Central memory CD4-positive, alpha-beta T cell (primary cell): ENCODE data around the gene FGD5.

Experiments
- DNase-seq: peaks from one replicate; pipeline ENCODE4 v3.0.0; 2022

Gene FGD5

GRCh38 chr3:14829811-14830210 is 11.0 kb downstream of the FGD5 start:
- no peak for DNase-seq

GRCh38 chr3:14831916-14832450 is 13.2 kb downstream of the FGD5 start:
- no peak for DNase-seq

- DNase-seq, result no peak
Observed at GRCh38 chr3:14832975-14833722, 14.4 kb downstream of the FGD5 start.

- DNase-seq, result no peak
Observed at GRCh38 chr3:14834121-14834520, 15.4 kb downstream of the FGD5 start.

- no peak for DNase-seq
Observed at GRCh38 chr3:14834807-14835466, 16.2 kb downstream of the FGD5 start.

GRCh38 chr3:14836049-14836468 is 17.3 kb downstream of the FGD5 start:
- DNase-seq, result no peak

GRCh38 chr3:14837186-14837877 is 18.6 kb downstream of the FGD5 start:
- DNase-seq, result no peak

GRCh38 chr3:14837878-14838258 is 19.1 kb downstream of the FGD5 start:
- no peak for DNase-seq

GRCh38 chr3:14839236-14839635 is 20.5 kb downstream of the FGD5 start:
- DNase-seq, result no peak

- no peak for DNase-seq
Observed at GRCh38 chr3:14841836-14842235, 23.1 kb downstream of the FGD5 start.

GRCh38 chr3:14842277-14842676 is 23.5 kb downstream of the FGD5 start:
- DNase-seq, result no peak

- DNase-seq, result no peak
Observed at GRCh38 chr3:14843321-14843720, 24.6 kb downstream of the FGD5 start.

GRCh38 chr3:14844386-14845170 is 25.8 kb downstream of the FGD5 start:
- no peak for DNase-seq

GRCh38 chr3:14845180-14845579 is 26.4 kb downstream of the FGD5 start:
- DNase-seq, result no peak

- no peak for DNase-seq
Observed at GRCh38 chr3:14845826-14846225, 27.1 kb downstream of the FGD5 start.

GRCh38 chr3:14846226-14846880 is 27.6 kb downstream of the FGD5 start:
- no peak for DNase-seq

GRCh38 chr3:14847613-14848541 is 29.1 kb downstream of the FGD5 start:
- no peak for DNase-seq

GRCh38 chr3:14848906-14849305 is 30.1 kb downstream of the FGD5 start:
- DNase-seq, result no peak

GRCh38 chr3:14849638-14850230 is 31.0 kb downstream of the FGD5 start:
- no peak for DNase-seq

- no peak for DNase-seq
Observed at GRCh38 chr3:14852058-14852594, 33.4 kb downstream of the FGD5 start.
